ENCODE measurements around the gene CLASRP. TPM values are rescaled to one million over a fixed set of nuclear protein-coding genes. Genes with fewer than 3 reads are reported as not detected.
A peak's percentile ranks its signal among the peaks of the same experiment; 100 is the strongest.

Gene CLASRP
- total RNA-seq, 1 donor from 2014 or later, result 111 TPM

DNA sequence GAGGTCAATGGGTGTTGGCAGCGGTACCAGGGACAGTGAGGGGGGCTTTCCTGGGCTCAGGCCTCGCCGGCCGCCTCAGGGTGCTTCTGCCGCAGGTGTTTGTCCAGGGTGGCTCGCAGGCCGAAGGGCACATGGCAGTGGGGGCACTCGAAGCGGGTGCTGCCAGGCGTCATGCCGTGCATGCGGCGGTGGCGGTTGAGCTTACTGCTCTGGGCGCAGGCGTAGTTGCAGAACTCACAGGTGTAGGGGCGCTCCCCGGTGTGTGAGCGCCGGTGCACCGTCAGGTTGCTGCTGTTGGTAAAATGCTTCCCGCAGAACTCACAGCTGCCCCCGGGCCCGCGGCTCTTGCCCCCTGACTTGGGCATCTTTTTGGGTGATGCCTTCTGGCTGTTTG, 32.7 kb downstream of the CLASRP start:
- Mint-ChIP-seq H3K27me3 (peaks cover 4% of the 10 kb centered on the region), H3K36me3 (peaks cover 5% of the 10 kb centered on the region), H3K4me1 (ENCODE audit: unreplicated experiment) (peaks cover 5% of the 10 kb centered on the region), H3K9me3 (no peaks in the 10 kb centered on the region), H3K4me3 (no peak overlapping the region), H3K27ac (no peak overlapping the region)
- no peak for DNase-seq (ENCODE audit: extremely low spot score, unreplicated experiment)
- no peak for TF ChIP-seq CTCF (conservative IDR thresholded peaks at IDR 0.05)

- no peak overlapping the region for H3K4me3 Mint-ChIP-seq
- no peak overlapping the region for H3K27ac Mint-ChIP-seq
- peaks cover 5% of the 10 kb centered on the region for H3K36me3 Mint-ChIP-seq
- TF ChIP-seq CTCF (conservative IDR thresholded peaks at IDR 0.05), result no peak
- H3K9me3 Mint-ChIP-seq, result no peaks in the 10 kb centered on the region
- no peak for DNase-seq (ENCODE audit: extremely low spot score, unreplicated experiment)
- H3K27me3 Mint-ChIP-seq, result peaks cover 4% of the 10 kb centered on the region
- peaks cover 10% of the 10 kb centered on the region for H3K4me1 Mint-ChIP-seq (ENCODE audit: unreplicated experiment)
Measured at GRCh38 chr19:45071969-45072790, 33.3 kb downstream of the CLASRP start.

DNA sequence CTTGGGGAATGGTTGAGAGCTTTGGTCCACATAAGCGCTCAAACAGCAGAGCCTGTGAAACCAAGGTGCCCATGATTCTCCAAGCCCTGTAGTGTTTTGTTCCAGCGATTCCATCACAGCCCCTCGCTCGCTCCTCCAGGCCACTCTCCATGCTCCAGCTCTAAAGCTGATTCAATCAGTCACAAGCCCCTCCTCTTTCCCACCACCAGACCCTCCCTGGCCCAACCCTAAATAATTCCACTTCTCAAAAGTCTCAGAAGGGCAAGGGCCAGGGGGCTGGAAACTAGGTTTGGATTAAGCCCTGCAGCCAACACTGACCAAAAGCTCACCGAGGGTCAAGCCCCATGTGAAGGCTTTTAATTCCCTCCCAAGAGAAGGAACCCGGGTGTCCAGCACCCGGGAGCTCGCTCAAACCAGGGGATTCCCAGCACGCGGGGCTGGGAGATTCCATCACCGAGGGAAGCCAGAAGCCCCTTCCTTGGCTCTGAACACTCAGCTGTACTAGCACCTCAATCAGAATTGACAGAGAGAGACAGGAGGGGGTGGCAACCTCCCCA, 36.0 kb downstream of the CLASRP start:
- no peaks in the 10 kb centered on the region for H3K9me3 Mint-ChIP-seq
- H3K4me3 Mint-ChIP-seq, result peak overlapping the region; percentile 71
- peaks cover 10% of the 10 kb centered on the region for H3K4me1 Mint-ChIP-seq (ENCODE audit: unreplicated experiment)
- no peak for TF ChIP-seq CTCF (conservative IDR thresholded peaks at IDR 0.05)
- no peak for DNase-seq (ENCODE audit: extremely low spot score, unreplicated experiment)
- H3K36me3 Mint-ChIP-seq, result no peaks in the 10 kb centered on the region
- H3K27me3 Mint-ChIP-seq, result peaks cover 4% of the 10 kb centered on the region
- peak overlapping the region; percentile 74 for H3K27ac Mint-ChIP-seq

DNA sequence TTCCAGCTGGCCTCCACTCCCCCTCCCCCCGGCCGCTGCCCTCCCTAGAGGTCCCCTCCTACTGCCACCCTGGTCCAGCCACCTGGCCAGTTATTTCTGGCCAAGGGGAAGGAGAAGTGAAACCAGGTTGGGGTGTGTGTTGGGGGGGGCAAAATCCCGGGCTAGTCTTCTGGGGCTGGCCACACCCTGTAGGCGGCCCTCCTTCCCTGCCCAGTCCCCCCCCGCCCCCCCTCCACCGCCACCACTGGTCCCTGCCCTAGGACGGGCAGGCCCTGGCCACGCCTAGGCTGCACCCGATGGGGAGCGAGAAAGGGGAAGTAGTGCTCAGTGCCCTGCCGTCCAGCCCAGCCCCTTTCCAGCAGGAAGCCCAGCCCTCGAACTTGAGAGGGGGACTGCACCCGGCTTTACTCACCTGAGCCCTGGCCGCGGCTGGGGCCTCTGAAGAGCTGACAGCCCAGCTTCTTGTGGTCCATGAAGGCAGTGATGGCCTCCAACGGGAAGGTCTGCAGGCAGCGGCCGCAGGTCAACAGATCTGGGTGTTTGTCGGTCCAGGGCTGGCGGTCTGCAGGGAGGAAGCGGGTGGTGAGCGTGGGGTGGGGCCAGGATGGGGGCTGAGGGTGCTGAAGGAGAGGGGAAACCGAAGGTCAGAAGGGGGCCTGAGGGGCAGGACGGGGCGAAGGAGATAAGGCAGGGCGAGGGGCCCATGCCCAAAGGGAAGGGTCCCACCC, 36.6 kb downstream of the CLASRP start:
- Mint-ChIP-seq H3K36me3 (no peaks in the 10 kb centered on the region), H3K27ac (peak overlapping the region; percentile 41), H3K27me3 (peaks cover 4% of the 10 kb centered on the region), H3K4me1 (ENCODE audit: unreplicated experiment) (peaks cover 10% of the 10 kb centered on the region), H3K9me3 (no peaks in the 10 kb centered on the region), H3K4me3 (peak overlapping the region; percentile 84)
- no peak for DNase-seq (ENCODE audit: extremely low spot score, unreplicated experiment)
- TF ChIP-seq CTCF (conservative IDR thresholded peaks at IDR 0.05), result no peak

DNA sequence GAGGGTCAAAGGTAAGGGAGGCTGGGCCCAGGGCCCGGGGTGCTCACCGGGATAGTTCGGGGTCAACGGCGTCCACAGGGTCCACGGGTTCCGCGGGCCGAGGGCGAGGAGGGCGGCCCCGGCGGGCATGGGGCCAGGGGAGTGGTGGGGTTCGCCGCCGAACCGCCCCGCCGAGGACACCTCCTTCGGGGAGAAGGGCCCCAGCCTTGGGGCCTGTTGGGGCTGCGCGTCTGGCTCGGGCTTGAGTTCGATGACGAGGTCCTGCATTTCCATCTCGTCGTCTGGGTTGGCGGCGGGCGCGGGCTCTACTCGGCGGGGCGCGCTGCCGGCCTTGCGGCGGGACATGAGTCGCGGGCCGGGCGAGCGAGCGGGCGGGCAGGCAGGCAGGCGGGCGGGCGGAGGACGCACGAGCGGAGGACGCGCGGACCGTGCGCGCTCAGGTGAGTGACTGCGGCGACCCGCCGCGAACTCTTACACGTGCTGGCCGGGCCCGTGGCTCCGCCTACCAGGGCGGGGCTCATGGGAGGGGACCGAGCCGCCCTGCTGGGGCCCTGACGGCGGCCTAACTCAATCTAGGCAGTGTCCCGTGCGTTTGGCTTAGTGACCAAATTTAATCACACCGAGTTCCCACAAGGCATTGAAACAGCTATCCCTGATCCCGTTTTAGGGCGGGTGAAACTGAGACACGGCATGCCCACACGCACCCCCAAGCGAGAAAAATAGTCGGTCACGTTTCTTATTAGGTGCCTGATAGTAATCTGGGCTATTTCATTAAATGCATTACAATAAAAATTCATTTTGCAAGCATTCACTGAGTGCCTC, 37.4 kb downstream of the CLASRP start, which contains the start of gene ZNF296:
Gene ZNF296 (minus strand): TSS at position 450 of the 822 bp plus-strand sequence. CDS start 105 bp downstream, at position 345.
- TF ChIP-seq CTCF (conservative IDR thresholded peaks at IDR 0.05), result no peak
- Mint-ChIP-seq H3K36me3 (no peaks in the 10 kb centered on the region), H3K9me3 (no peaks in the 10 kb centered on the region), H3K27me3 (peaks cover 4% of the 10 kb centered on the region), H3K27ac (peak within 1 kb of the TSS; percentile 58), H3K4me3 (peak within 1 kb of the TSS; percentile 84), H3K4me1 (ENCODE audit: unreplicated experiment) (peaks cover 10% of the 10 kb centered on the region)
- no peak for DNase-seq (ENCODE audit: extremely low spot score, unreplicated experiment)
